ENCODE data around the gene TARBP1. TPM values are rescaled to one million over a fixed set of nuclear protein-coding genes. Genes with fewer than 3 reads are reported as not detected.

Gene TARBP1
- total RNA-seq, 4 donors from 2014 or later = 13.2 to 39.2 (median 27.6) TPM

DNA sequence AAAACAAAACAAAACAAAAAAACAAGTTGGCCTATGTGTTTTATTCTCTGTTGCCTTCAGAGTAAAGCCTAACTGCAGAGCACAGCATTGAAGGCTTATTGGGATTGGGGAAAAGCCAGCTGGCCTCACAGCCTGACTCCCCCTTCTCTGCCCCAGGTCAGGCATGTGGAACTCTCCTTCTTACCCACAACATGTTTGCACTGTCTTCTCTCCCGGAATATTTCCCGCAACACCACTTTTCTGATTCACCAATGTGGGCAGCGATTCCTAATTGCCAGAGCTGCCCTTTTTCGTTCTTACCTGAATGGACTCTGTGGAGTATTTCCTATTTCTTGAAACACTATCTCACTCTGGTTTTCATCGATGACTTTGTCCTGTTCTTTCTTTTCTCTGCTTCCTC is 2.8 kb upstream of the TARBP1 start:
- peaks cover 0 to 23% (median 0%) of the 10 kb centered on the region in 3 donors for H3K4me1 ChIP-seq
- no peak for DNase-seq
- H3K9me3 ChIP-seq = no peaks in the 10 kb centered on the region
- H3K27ac ChIP-seq = no peak overlapping the region
- no peak overlapping the region for H3K4me3 ChIP-seq
- 67 to 79% methylated on average over 5 of the region's 5 CpGs for WGBS, 2 donors
- TF ChIP-seq, protein P1, sequence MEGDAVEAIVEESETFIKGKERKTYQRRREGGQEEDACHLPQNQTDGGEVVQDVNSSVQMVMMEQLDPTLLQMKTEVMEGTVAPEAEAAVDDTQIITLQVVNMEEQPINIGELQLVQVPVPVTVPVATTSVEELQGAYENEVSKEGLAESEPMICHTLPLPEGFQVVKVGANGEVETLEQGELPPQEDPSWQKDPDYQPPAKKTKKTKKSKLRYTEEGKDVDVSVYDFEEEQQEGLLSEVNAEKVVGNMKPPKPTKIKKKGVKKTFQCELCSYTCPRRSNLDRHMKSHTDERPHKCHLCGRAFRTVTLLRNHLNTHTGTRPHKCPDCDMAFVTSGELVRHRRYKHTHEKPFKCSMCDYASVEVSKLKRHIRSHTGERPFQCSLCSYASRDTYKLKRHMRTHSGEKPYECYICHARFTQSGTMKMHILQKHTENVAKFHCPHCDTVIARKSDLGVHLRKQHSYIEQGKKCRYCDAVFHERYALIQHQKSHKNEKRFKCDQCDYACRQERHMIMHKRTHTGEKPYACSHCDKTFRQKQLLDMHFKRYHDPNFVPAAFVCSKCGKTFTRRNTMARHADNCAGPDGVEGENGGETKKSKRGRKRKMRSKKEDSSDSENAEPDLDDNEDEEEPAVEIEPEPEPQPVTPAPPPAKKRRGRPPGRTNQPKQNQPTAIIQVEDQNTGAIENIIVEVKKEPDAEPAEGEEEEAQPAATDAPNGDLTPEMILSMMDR (IDR thresholded peaks at IDR 0.05) = no peak
- TF ChIP-seq POLR2A (IDR thresholded peaks at IDR 0.05) = no peak
- H3K36me3 ChIP-seq = no peaks in the 10 kb centered on the region
- intact Hi-C loops (cut with DNase I) = no loop called here
- peaks cover 0 to 9% (median 0%) of the 10 kb centered on the region in 4 donors for H3K27me3 ChIP-seq

DNA sequence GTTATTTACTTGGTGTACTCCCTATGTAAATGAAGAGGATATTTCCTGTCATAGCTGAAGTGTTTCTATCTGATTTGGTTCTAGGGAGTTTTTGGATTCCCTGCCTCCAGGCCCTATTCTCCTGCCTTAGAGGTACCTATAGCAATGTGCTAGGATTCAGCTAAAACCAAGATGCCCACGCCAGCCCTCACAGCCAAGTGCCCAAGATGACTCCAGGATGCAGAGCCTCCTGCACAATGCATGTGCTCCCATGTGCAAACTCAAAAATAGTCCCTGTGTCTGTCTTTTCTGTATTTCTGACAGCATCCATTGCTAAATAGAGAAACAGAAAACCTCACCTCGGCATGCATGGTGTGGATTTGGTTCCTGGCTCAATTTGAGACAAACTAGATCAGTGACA is 887 bp upstream of the TARBP1 start:
- no peaks in the 10 kb centered on the region for H3K36me3 ChIP-seq
- H3K4me3 ChIP-seq = no peak overlapping the region
- DNase-seq = no peak
- 63 to 79% methylated on average over 2 of the region's 2 CpGs for WGBS, 2 donors
- H3K4me1 ChIP-seq = peaks cover 0 to 28% (median 0%) of the 10 kb centered on the region in 3 donors
- no peaks in the 10 kb centered on the region for H3K9me3 ChIP-seq
- TF ChIP-seq, protein P1 (IDR thresholded peaks at IDR 0.05) = no peak
- TF ChIP-seq POLR2A (IDR thresholded peaks at IDR 0.05) = no peak
- peaks cover 0 to 9% (median 0%) of the 10 kb centered on the region in 4 donors for H3K27me3 ChIP-seq
- H3K27ac ChIP-seq = no peak overlapping the region
- intact Hi-C loops (cut with DNase I) = no loop called here

DNA sequence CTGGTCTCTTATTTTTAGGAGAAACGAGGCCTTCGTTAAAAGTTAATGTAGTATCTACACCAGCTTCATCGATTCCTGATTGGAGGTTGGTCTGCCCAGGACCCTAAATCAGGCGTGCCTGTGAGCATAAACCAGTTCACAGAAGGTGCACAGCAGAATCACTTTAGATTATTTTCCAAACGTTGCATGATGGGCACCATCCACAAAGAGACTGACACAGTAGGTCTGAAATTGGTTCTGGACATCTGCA is 256 bp upstream of the TARBP1 start:
- intact Hi-C loops (cut with DNase I) = no loop called here
- peaks cover 0 to 9% (median 0%) of the 10 kb centered on the region in 4 donors for H3K27me3 ChIP-seq
- peak overlapping the region; percentile 76 to 98 (median 92) for H3K27ac ChIP-seq
- no peaks in the 10 kb centered on the region for H3K9me3 ChIP-seq
- DNase-seq = no peak
- peaks cover 0 to 28% (median 0%) of the 10 kb centered on the region in 3 donors for H3K4me1 ChIP-seq
- H3K36me3 ChIP-seq = no peaks in the 10 kb centered on the region
- H3K4me3 ChIP-seq = peak overlapping the region; percentile 72 to 94 (median 86)
- 18 to 25% methylated on average over 4 to 5 of the region's 5 CpGs for WGBS, 2 donors
- TF ChIP-seq POLR2A (IDR thresholded peaks at IDR 0.05) = no peak
- TF ChIP-seq, protein P1 (IDR thresholded peaks at IDR 0.05) = no peak

DNA sequence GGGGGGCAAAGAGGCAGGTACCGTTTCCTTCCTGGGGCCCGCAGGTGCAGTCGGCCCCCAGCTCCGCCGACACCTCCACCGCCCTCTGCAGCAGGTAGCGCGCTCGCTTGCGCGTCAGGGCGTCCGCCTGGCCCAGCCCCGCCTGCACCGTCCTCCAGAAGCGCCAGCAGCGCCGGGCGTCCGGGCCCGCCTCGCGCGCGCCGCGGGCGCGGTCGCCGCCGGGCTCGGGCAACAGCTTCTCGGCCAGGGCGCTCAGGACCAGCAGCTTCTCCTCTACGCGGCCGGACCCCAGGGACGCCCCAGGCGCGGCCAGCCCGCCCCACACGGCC is 863 bp downstream of the TARBP1 start:
- DNase-seq = peak; percentile 23
- intact Hi-C loops (cut with DNase I) = no loop called here
- peak overlapping the region; percentile 72 to 94 (median 86) for H3K4me3 ChIP-seq

DNA sequence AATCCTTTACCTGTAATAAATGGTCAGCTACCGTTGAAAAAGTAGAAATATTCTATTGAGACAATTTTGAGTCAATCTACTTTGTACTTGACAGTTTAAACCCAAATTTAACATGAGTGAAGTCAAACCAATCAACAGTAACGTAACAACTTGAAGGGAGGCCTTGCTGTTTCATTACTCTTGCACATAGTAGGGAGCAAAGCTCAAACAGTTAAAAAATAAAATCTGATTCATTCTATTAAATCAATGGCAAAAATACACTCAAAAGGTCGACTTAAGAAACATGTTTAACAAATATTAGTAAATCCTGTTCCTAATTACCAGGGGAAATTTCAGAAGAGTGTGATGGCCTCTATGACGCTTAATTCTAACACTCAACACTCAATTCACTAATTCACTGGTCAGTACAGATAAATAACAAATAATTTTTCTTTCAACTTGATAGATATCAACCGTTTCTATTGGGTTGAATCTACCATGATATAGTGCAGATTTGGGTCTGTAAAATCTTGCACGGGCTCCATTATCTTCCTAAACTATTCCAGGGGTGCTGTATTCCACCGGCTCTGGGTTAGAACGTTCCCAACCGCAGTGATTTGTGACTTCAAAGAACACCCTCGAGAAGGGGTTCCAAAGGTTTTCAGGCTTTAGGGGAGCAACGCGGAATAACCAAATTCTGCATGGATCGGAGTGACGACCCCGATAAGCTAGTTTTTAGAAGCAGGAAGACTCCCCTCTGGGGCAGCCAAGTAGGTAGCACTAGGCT is 1.4 kb downstream of the TARBP1 start:
- no peak for DNase-seq

More for the DNA sequence above, 863 bp downstream of the TARBP1 start:
- Histone ChIP-seq H3K36me3 (no peaks in the 10 kb centered on the region), H3K4me1 (peaks cover 0 to 32% (median 0%) of the 10 kb centered on the region in 3 donors), H3K27ac (peak overlapping the region; percentile 87 to 98 (median 92)), H3K27me3 (peaks cover 0 to under 1% (median 0%) of the 10 kb centered on the region in 4 donors), H3K9me3 (no peaks in the 10 kb centered on the region)
- WGBS, 2 donors = 0% methylated on average over 2 to 3 of the region's 43 CpGs
- TF ChIP-seq, protein P1 (IDR thresholded peaks at IDR 0.05) = no peak
- TF ChIP-seq POLR2A (IDR thresholded peaks at IDR 0.05) = peak in 2 of 4 donors; percentile 45 to 50

More for the DNA sequence above, 1.4 kb downstream of the TARBP1 start:
- 18 to 26% methylated on average over 9 to 14 of the region's 15 CpGs for WGBS, 2 donors
- Histone ChIP-seq H3K27ac (peak overlapping the region; percentile 87 to 98 (median 92)), H3K4me3 (peak overlapping the region; percentile 72 to 94 (median 86)), H3K4me1 (peaks cover 0 to 33% (median 0%) of the 10 kb centered on the region in 3 donors), H3K36me3 (no peaks in the 10 kb centered on the region), H3K9me3 (no peaks in the 10 kb centered on the region), H3K27me3 (no peaks in the 10 kb centered on the region)
- intact Hi-C loops (cut with DNase I) = no loop called here
- TF ChIP-seq POLR2A (IDR thresholded peaks at IDR 0.05) = no peak
- TF ChIP-seq, protein P1 (IDR thresholded peaks at IDR 0.05) = no peak

All from esophagus squamous epithelium (tissue), 5 donors.